HG02884 (cell line): ENCODE results near the gene RRM1.

ENCODE experiments used
- ATAC-seq: cut with Tn5 transposase; IDR thresholded peaks from one replicate; pipeline ENCODE4 v1.9.1; 2021; ENCODE audit warnings: mild to moderate bottlenecking, moderate library complexity; ENCODE audit not compliant: unreplicated experiment

RRM1 gene

GRCh38 chr11:4185561-4185960, 91.0 kb downstream of the RRM1 start:
- no peak for ATAC-seq

GRCh38 chr11:4186464-4187054, 92.0 kb downstream of the RRM1 start:
- no peak for ATAC-seq

- peak; percentile 93 for ATAC-seq
These were observed 92.7 kb downstream of the RRM1 start for GRCh38 chr11:4187055-4187988.
